H7 (cell line): Measurements from ENCODE around the gene BBS4. TPM values are rescaled to one million over a fixed set of nuclear protein-coding genes. Genes with fewer than 3 reads are reported as not detected.

Source experiments
- DNase-seq: peaks from one replicate; pipeline ENCODE4 v3.0.0; 2012
- H3K27me3 ChIP-seq: 2 replicates; pipeline ENCODE4 v1.6.0; 2011; ENCODE audit warnings: mild to moderate bottlenecking, low read length; ENCODE audit not compliant: control insufficient read depth, insufficient read depth
- H3K36me3 ChIP-seq: replicated peaks from 2 replicates; pipeline ENCODE4 v1.5.1; 2011; ENCODE audit warnings: low read length; ENCODE audit not compliant: control insufficient read depth, insufficient read depth
- H3K4me3 ChIP-seq: 2 replicates; pipeline ENCODE4 v1.5.1; 2011; ENCODE audit warnings: low read depth, mild to moderate bottlenecking, control low read depth, low read length, moderate library complexity; ENCODE audit not compliant: insufficient read depth
- total RNA-seq: library from RNA; depleted of rRNA; stranded (reverse); fragments of >200 nt; shearing (Covaris generic); gene quantifications from 2 replicates; pipeline ENCODE4 v1.2.3, GENCODE V29; 2014; rRNA removed

The BBS4 gene
- total RNA-seq, 1 experiment from 2014 or later, result 55.1 TPM

- no peak for DNase-seq
- H3K4me3 ChIP-seq, result no peak overlapping the region
- no peaks in the 10 kb centered on the region for H3K36me3 ChIP-seq
- no peaks in the 10 kb centered on the region for H3K27me3 ChIP-seq
Measured at GRCh38 chr15:72786242-72786641, 100.2 kb downstream of the BBS4 start.

GRCh38 chr15:72786676-72787345 lies 100.8 kb downstream of the BBS4 start:
- H3K36me3 ChIP-seq, result no peaks in the 10 kb centered on the region
- DNase-seq, result no peak
- H3K4me3 ChIP-seq, result no peak overlapping the region
- no peaks in the 10 kb centered on the region for H3K27me3 ChIP-seq

- DNase-seq, result no peak
- Histone ChIP-seq H3K4me3 (no peak overlapping the region), H3K27me3 (no peaks in the 10 kb centered on the region), H3K36me3 (no peaks in the 10 kb centered on the region)
Measured at GRCh38 chr15:72787526-72787925, 101.5 kb downstream of the BBS4 start.

Other genes with a start within 250 kb of the BBS4 start
- 60.5 and 68.8 TPM in 2 replicates for gene ARIH1, start 211.9 kb upstream of the BBS4 start, total RNA-seq
- 0.59 and 2.5 TPM in 2 replicates for gene GOLGA6B, start 31.5 kb upstream of the BBS4 start, total RNA-seq
- 0.17 and 0.30 TPM in 2 replicates for gene HIGD2B, start within 50 bp of the BBS4 start, total RNA-seq
- 45.5 and 45.7 TPM in 2 replicates for gene ADPGK, start 97.6 kb downstream of the BBS4 start, total RNA-seq